Osteocyte (in vitro differentiated cells): ENCODE data around the gene DNAJC13. TPM values are rescaled to one million over a fixed set of nuclear protein-coding genes. Genes with fewer than 3 reads are reported as not detected.

Source experiments
- DNase-seq: peaks from one replicate; pipeline ENCODE4 v3.0.0; 2021; ENCODE audit warnings: mixed read lengths; ENCODE audit not compliant: unreplicated experiment; ENCODE audit errors: extremely low spot score
- H3K27ac Mint-ChIP-seq: one replicate; pipeline ENCODE4 v1.8.0; 2021; ENCODE audit warnings: mild to moderate bottlenecking, mixed read lengths; ENCODE audit not compliant: unreplicated experiment
- H3K27me3 Mint-ChIP-seq: one replicate; pipeline ENCODE4 v1.8.0; 2021; ENCODE audit warnings: mixed read lengths; ENCODE audit not compliant: unreplicated experiment
- H3K36me3 Mint-ChIP-seq: one replicate; pipeline ENCODE4 v1.8.0; 2021; ENCODE audit warnings: mixed read lengths; ENCODE audit not compliant: unreplicated experiment
- H3K4me1 Mint-ChIP-seq: one replicate; pipeline ENCODE4 v1.8.0; 2021; ENCODE audit warnings: mixed read lengths; ENCODE audit not compliant: unreplicated experiment
- H3K4me3 Mint-ChIP-seq: one replicate; pipeline ENCODE4 v1.8.0; 2021; ENCODE audit warnings: mild to moderate bottlenecking, moderate library complexity, mixed read lengths; ENCODE audit not compliant: unreplicated experiment
- H3K9me3 Mint-ChIP-seq: one replicate; pipeline ENCODE4 v1.8.0; 2021; ENCODE audit warnings: mixed read lengths; ENCODE audit not compliant: unreplicated experiment
- total RNA-seq: library from RNA; stranded (reverse); gene quantifications from 2 replicates; pipeline ENCODE4 v1.2.1, GENCODE V29; 2021
- TF ChIP-seq, protein P1 (sequence below): fragments of 200-600 bp; sonication (generic); IDR thresholded peaks from 2 replicates; pipeline ENCODE4 v1.5.0; 2021; ENCODE audit warnings: antibody characterized with exemption, mild to moderate bottlenecking, moderate library complexity

DNAJC13 gene
- total RNA-seq, 1 donor from 2014 or later, result 57.1 TPM

DNA sequence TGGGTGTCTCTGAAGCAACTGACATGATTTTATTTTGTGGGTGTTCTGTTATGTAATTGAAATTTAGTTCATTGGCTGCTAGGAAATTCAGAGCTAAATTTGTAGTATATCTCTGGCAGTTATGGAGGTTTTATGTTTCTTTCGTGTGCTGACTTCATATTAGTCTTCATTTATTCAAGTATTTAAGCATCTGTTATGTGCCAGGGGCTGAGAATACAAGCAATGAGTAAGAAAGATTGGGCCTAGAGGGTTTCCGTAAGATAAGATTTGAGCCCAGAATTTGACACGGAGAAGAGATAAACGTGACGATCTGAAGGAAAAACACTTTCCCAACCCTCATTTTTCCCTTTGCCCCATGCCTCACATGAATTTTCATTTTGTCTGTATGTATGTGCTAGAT lies 104.6 kb downstream of the DNAJC13 start:
- no peaks in the 10 kb centered on the region for H3K9me3 Mint-ChIP-seq
- DNase-seq, result no peak
- no peaks in the 10 kb centered on the region for H3K27me3 Mint-ChIP-seq
- TF ChIP-seq, protein P1, sequence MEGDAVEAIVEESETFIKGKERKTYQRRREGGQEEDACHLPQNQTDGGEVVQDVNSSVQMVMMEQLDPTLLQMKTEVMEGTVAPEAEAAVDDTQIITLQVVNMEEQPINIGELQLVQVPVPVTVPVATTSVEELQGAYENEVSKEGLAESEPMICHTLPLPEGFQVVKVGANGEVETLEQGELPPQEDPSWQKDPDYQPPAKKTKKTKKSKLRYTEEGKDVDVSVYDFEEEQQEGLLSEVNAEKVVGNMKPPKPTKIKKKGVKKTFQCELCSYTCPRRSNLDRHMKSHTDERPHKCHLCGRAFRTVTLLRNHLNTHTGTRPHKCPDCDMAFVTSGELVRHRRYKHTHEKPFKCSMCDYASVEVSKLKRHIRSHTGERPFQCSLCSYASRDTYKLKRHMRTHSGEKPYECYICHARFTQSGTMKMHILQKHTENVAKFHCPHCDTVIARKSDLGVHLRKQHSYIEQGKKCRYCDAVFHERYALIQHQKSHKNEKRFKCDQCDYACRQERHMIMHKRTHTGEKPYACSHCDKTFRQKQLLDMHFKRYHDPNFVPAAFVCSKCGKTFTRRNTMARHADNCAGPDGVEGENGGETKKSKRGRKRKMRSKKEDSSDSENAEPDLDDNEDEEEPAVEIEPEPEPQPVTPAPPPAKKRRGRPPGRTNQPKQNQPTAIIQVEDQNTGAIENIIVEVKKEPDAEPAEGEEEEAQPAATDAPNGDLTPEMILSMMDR, result no peak
- peaks cover 62% of the 10 kb centered on the region for H3K36me3 Mint-ChIP-seq
- H3K4me3 Mint-ChIP-seq, result no peak overlapping the region
- no peaks in the 10 kb centered on the region for H3K4me1 Mint-ChIP-seq
- H3K27ac Mint-ChIP-seq, result no peak overlapping the region

GRCh38 chr3:132522353-132522752 lies 105.1 kb downstream of the DNAJC13 start:
- no peaks in the 10 kb centered on the region for H3K9me3 Mint-ChIP-seq
- no peaks in the 10 kb centered on the region for H3K4me1 Mint-ChIP-seq
- TF ChIP-seq, protein P1, result no peak
- no peaks in the 10 kb centered on the region for H3K27me3 Mint-ChIP-seq
- no peak for DNase-seq
- H3K27ac Mint-ChIP-seq, result no peak overlapping the region
- H3K4me3 Mint-ChIP-seq, result no peak overlapping the region
- peaks cover 59% of the 10 kb centered on the region for H3K36me3 Mint-ChIP-seq

DNA sequence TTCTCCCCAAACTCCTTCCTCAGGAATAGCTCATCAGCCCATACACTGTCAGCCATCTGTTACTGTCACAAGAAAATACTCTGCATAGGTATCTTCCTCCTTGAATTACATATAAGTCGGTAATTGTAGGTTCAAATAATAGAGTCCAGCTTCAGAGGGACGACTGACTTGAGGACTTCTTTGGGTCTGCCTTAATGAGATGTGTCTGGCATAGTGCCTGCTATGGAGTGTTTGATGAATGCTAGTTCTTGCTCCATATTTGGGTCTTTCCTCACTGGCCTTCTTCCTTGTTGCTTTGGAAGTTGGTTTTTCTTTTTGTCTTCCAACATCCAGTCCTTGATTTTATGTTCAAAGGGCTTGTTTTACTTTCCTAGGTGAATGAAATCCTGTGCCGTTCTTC lies 113.3 kb downstream of the DNAJC13 start:
- Mint-ChIP-seq H3K4me3 (no peak overlapping the region), H3K4me1 (no peaks in the 10 kb centered on the region), H3K36me3 (peaks cover 39% of the 10 kb centered on the region), H3K27ac (no peak overlapping the region), H3K9me3 (no peaks in the 10 kb centered on the region), H3K27me3 (no peaks in the 10 kb centered on the region)
- DNase-seq, result no peak
- TF ChIP-seq, protein P1, result no peak

GRCh38 chr3:132535575-132536441 lies 118.5 kb downstream of the DNAJC13 start:
- Mint-ChIP-seq H3K4me1 (peaks cover 4% of the 10 kb centered on the region), H3K27ac (peak overlapping the region; percentile 29), H3K9me3 (no peaks in the 10 kb centered on the region), H3K27me3 (no peaks in the 10 kb centered on the region), H3K4me3 (no peak overlapping the region), H3K36me3 (peaks cover 27% of the 10 kb centered on the region)
- TF ChIP-seq, protein P1, result peak; percentile 74
- no peak for DNase-seq

- TF ChIP-seq, protein P1, result no peak
- Mint-ChIP-seq H3K4me3 (no peak overlapping the region), H3K27ac (peak overlapping the region; percentile 29), H3K27me3 (no peaks in the 10 kb centered on the region), H3K4me1 (peaks cover 5% of the 10 kb centered on the region), H3K9me3 (no peaks in the 10 kb centered on the region), H3K36me3 (peaks cover 29% of the 10 kb centered on the region)
- DNase-seq, result no peak
Observed at GRCh38 chr3:132536442-132537153, 119.3 kb downstream of the DNAJC13 start.
